ENCODE data around the gene KRTAP4-6.
A peak's percentile ranks its signal among the peaks of the same experiment; 100 is the strongest.
"Not testable (repeated sequence)": the region's sequence is repeated elsewhere in the genome, so short reads cannot be mapped to it uniquely, and the experiment has no call there.

KRTAP4-6 gene

DNA sequence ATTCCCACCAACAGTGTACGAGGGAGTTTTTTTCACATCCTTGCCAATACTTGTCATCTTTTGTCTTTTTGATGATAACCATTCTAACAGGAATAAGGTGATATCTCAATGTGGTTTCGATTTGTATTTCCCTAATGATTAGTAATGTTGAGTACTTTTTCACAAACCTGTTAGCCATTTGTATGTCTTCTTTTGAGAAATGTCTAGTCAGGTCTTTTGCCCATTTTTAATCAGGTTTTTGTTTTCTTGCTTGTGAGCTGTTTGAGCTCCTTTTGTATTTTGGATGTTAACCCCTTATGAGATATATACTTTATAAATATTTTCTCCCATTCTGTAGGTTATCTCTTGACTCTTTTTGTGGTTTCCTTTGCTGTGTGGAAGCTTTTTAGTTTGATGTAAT, 11.2 kb upstream of the KRTAP4-6 start:
- no peak overlapping the region for H3K4me2 ChIP-seq (ENCODE audit: low read length)
- H3K9ac ChIP-seq (ENCODE audit: low read length), result no peak overlapping the region

GRCh38 chr17:41150026-41150425, 9.7 kb upstream of the KRTAP4-6 start:
- H4K12ac ChIP-seq (ENCODE audit: low read depth, low read length), result no peak overlapping the region
- H3K36me3 ChIP-seq (ENCODE audit: control insufficient read depth in 1 of 2, insufficient read depth in 2 of 2, low read length in 2 of 2), result no peaks in the 10 kb centered on the region
- H2BK5ac ChIP-seq (ENCODE audit: low read depth, low read length, poor library complexity), result no peak overlapping the region
- no peak overlapping the region for H2BK12ac ChIP-seq (ENCODE audit: low read length)
- H3K23ac ChIP-seq (ENCODE audit: low read length), result no peak overlapping the region
- H3K9ac ChIP-seq (ENCODE audit: low read length), result no peak overlapping the region
- H4K8ac ChIP-seq (ENCODE audit: low read depth, low read length), result no peak overlapping the region
- no peak overlapping the region for H3K27ac ChIP-seq (ENCODE audit: low read depth, low read length)
- H2BK120ac ChIP-seq (ENCODE audit: insufficient read depth, low read length, poor library complexity), result no peak overlapping the region
- H3K79me1 ChIP-seq (ENCODE audit: low read length), result no peaks in the 10 kb centered on the region
- H3K18ac ChIP-seq (ENCODE audit: low read length), result no peak overlapping the region
- H3K4ac ChIP-seq (ENCODE audit: low read depth, low read length), result no peak overlapping the region
- no peak overlapping the region for H2AK5ac ChIP-seq (ENCODE audit: low read length)
- no peaks in the 10 kb centered on the region for H3K79me2 ChIP-seq (ENCODE audit: control insufficient read depth, insufficient read depth, low read length, poor library complexity)
- no peaks in the 10 kb centered on the region for H3K4me1 ChIP-seq (ENCODE audit: control insufficient read depth in 1 of 2, insufficient read depth in 2 of 2, low read length in 2 of 2)
- WGBS (ENCODE audit: extremely low coverage, insufficient coverage, insufficient read length), result no CpG with 5 or more reads among the region's 4 CpGs
- H3K9me3 ChIP-seq (ENCODE audit: insufficient read depth, low read depth, low read length), result no peaks in the 10 kb centered on the region
- no peak overlapping the region for H2AFZ ChIP-seq (ENCODE audit: insufficient read depth, low read length, poor library complexity)
- H3K4me2 ChIP-seq (ENCODE audit: low read length), result no peak overlapping the region
- H3K4me3 ChIP-seq (ENCODE audit: low read depth, low read length), result no peak overlapping the region
- no peak overlapping the region for H3K14ac ChIP-seq (ENCODE audit: low read length)
- no peak overlapping the region for H4K91ac ChIP-seq (ENCODE audit: low read depth, low read length)
- no peaks in the 10 kb centered on the region for H3K27me3 ChIP-seq (ENCODE audit: insufficient read depth, low read length)
- peak; percentile 61 to 79 for DNase-seq

More for the DNA sequence above, 11.2 kb upstream of the KRTAP4-6 start:
- H4K12ac ChIP-seq (ENCODE audit: low read depth, low read length), result no peak overlapping the region
- no peak overlapping the region for H3K23ac ChIP-seq (ENCODE audit: low read length)
- no peak overlapping the region for H3K4ac ChIP-seq (ENCODE audit: low read depth, low read length)
- H2BK120ac ChIP-seq (ENCODE audit: insufficient read depth, low read length, poor library complexity), result no peak overlapping the region
- H2BK5ac ChIP-seq (ENCODE audit: low read depth, low read length, poor library complexity), result no peak overlapping the region
- no peaks in the 10 kb centered on the region for H3K27me3 ChIP-seq (ENCODE audit: insufficient read depth, low read length)
- DNase-seq, result no peak
- no peaks in the 10 kb centered on the region for H3K4me1 ChIP-seq (ENCODE audit: control insufficient read depth in 1 of 2, insufficient read depth in 2 of 2, low read length in 2 of 2)
- no peak overlapping the region for H3K4me3 ChIP-seq (ENCODE audit: low read depth, low read length)
- no peak overlapping the region for H2AK5ac ChIP-seq (ENCODE audit: low read length)
- H2BK12ac ChIP-seq (ENCODE audit: low read length), result no peak overlapping the region
- no peak overlapping the region for H3K27ac ChIP-seq (ENCODE audit: low read depth, low read length)
- H3K9me3 ChIP-seq (ENCODE audit: insufficient read depth, low read depth, low read length), result no peaks in the 10 kb centered on the region
- no peaks in the 10 kb centered on the region for H3K36me3 ChIP-seq (ENCODE audit: control insufficient read depth in 1 of 2, insufficient read depth in 2 of 2, low read length in 2 of 2)
- H4K91ac ChIP-seq (ENCODE audit: low read depth, low read length), result no peak overlapping the region
- no peak overlapping the region for H4K8ac ChIP-seq (ENCODE audit: low read depth, low read length)
- no peak overlapping the region for H3K14ac ChIP-seq (ENCODE audit: low read length)
- no peaks in the 10 kb centered on the region for H3K79me2 ChIP-seq (ENCODE audit: control insufficient read depth, insufficient read depth, low read length, poor library complexity)
- no peak overlapping the region for H2AFZ ChIP-seq (ENCODE audit: insufficient read depth, low read length, poor library complexity)
- H3K18ac ChIP-seq (ENCODE audit: low read length), result no peak overlapping the region
- no CpG with 5 or more reads among the region's 2 CpGs for WGBS (ENCODE audit: extremely low coverage, insufficient coverage, insufficient read length)
- H3K79me1 ChIP-seq (ENCODE audit: low read length), result no peaks in the 10 kb centered on the region

DNA sequence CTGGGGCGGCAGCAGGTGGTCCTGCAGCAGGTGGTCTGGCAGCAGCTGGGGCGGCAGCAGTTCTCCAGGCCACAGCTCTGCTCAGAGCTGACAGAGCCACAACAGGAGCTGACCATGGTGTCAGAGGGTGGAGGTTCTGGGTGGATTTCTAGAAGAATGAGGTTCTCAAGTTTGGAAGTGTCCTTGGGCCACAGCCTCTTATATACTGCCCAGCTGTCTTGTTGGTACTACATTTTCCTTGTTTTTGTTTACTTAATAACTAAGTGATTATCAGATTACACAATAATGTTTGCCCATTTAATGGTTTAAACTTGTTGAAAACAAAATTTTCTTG, 9.3 kb upstream of the KRTAP4-6 start, which contains the start of gene KRTAP4-5:
Gene KRTAP4-5, minus strand, starts transcription at position 174 of the 334 bp plus-strand sequence. Its CDS starts 58 bp downstream, at position 116.
- no peak within 1 kb of the TSS for H3K4ac ChIP-seq (ENCODE audit: low read depth, low read length)
- H3K9me3 ChIP-seq (ENCODE audit: insufficient read depth, low read depth, low read length), result no peaks in the 10 kb centered on the region
- H3K18ac ChIP-seq (ENCODE audit: low read length), result no peak within 1 kb of the TSS
- no peak within 1 kb of the TSS for H4K12ac ChIP-seq (ENCODE audit: low read depth, low read length)
- no peak within 1 kb of the TSS for H3K14ac ChIP-seq (ENCODE audit: low read length)
- H3K27ac ChIP-seq (ENCODE audit: low read depth, low read length), result no peak within 1 kb of the TSS
- no peak within 1 kb of the TSS for H2BK12ac ChIP-seq (ENCODE audit: low read length)
- no peak within 1 kb of the TSS for H4K8ac ChIP-seq (ENCODE audit: low read depth, low read length)
- H3K36me3 ChIP-seq (ENCODE audit: control insufficient read depth in 1 of 2, insufficient read depth in 2 of 2, low read length in 2 of 2), result no peaks in the 10 kb centered on the region
- no peak within 1 kb of the TSS for H3K23ac ChIP-seq (ENCODE audit: low read length)
- H2AK5ac ChIP-seq (ENCODE audit: low read length), result no peak within 1 kb of the TSS
- H3K4me3 ChIP-seq (ENCODE audit: low read depth, low read length), result no peak within 1 kb of the TSS
- no peak within 1 kb of the TSS for H2BK120ac ChIP-seq (ENCODE audit: insufficient read depth, low read length, poor library complexity)
- H3K27me3 ChIP-seq (ENCODE audit: insufficient read depth, low read length), result no peaks in the 10 kb centered on the region
- no peaks in the 10 kb centered on the region for H3K79me2 ChIP-seq (ENCODE audit: control insufficient read depth, insufficient read depth, low read length, poor library complexity)
- no CpG with 5 or more reads among the region's 2 CpGs for WGBS (ENCODE audit: extremely low coverage, insufficient coverage, insufficient read length)
- H2BK5ac ChIP-seq (ENCODE audit: low read depth, low read length, poor library complexity), result no peak within 1 kb of the TSS
- H3K9ac ChIP-seq (ENCODE audit: low read length), result no peak within 1 kb of the TSS
- no peak within 1 kb of the TSS for H4K91ac ChIP-seq (ENCODE audit: low read depth, low read length)
- no peak for DNase-seq
- no peak within 1 kb of the TSS for H3K4me2 ChIP-seq (ENCODE audit: low read length)
- no peaks in the 10 kb centered on the region for H3K79me1 ChIP-seq (ENCODE audit: low read length)
- H3K4me1 ChIP-seq (ENCODE audit: control insufficient read depth in 1 of 2, insufficient read depth in 2 of 2, low read length in 2 of 2), result no peaks in the 10 kb centered on the region
- no peak within 1 kb of the TSS for H2AFZ ChIP-seq (ENCODE audit: insufficient read depth, low read length, poor library complexity)

- H3K79me1 ChIP-seq (ENCODE audit: low read length); H4K91ac ChIP-seq (ENCODE audit: low read depth, low read length); H2BK120ac ChIP-seq (ENCODE audit: insufficient read depth, low read length, poor library complexity); H3K79me2 ChIP-seq (ENCODE audit: control insufficient read depth, insufficient read depth, low read length, poor library complexity); H3K9ac ChIP-seq (ENCODE audit: low read length); H3K9me3 ChIP-seq (ENCODE audit: insufficient read depth, low read depth, low read length); H3K4me3 ChIP-seq (ENCODE audit: low read depth, low read length); H3K27ac ChIP-seq (ENCODE audit: low read depth, low read length); H3K23ac ChIP-seq (ENCODE audit: low read length); H4K8ac ChIP-seq (ENCODE audit: low read depth, low read length); H3K18ac ChIP-seq (ENCODE audit: low read length); H2BK12ac ChIP-seq (ENCODE audit: low read length); H3K36me3 ChIP-seq (ENCODE audit: control insufficient read depth in 1 of 2, insufficient read depth in 2 of 2, low read length in 2 of 2); H2AFZ ChIP-seq (ENCODE audit: insufficient read depth, low read length, poor library complexity); H4K12ac ChIP-seq (ENCODE audit: low read depth, low read length); H3K4me2 ChIP-seq (ENCODE audit: low read length); H3K27me3 ChIP-seq (ENCODE audit: insufficient read depth, low read length); H3K4ac ChIP-seq (ENCODE audit: low read depth, low read length); H2AK5ac ChIP-seq (ENCODE audit: low read length); H2BK5ac ChIP-seq (ENCODE audit: low read depth, low read length, poor library complexity); H3K14ac ChIP-seq (ENCODE audit: low read length); H3K4me1 ChIP-seq (ENCODE audit: control insufficient read depth in 1 of 2, insufficient read depth in 2 of 2, low read length in 2 of 2): not testable (repeated sequence)
- peak; percentile 23 to 55 for DNase-seq
- no CpG with 5 or more reads among the region's 10 CpGs for WGBS (ENCODE audit: extremely low coverage, insufficient coverage, insufficient read length)
Observed at GRCh38 chr17:41148971-41149651, 8.8 kb upstream of the KRTAP4-6 start.

All from trophoblast cell (in vitro differentiated cells and primary cell).